HG02943 (cell line): ENCODE results near the gene USP38.
"Not testable (repeated sequence)": the region's sequence is repeated elsewhere in the genome, so short reads cannot be mapped to it uniquely, and the experiment has no call there.

Experiments
- ATAC-seq: cut with Tn5 transposase; IDR thresholded peaks from one replicate; pipeline ENCODE4 v1.9.1; 2021; ENCODE audit warnings: mild to moderate bottlenecking, low read depth, moderate library complexity; ENCODE audit not compliant: unreplicated experiment

Gene USP38

DNA sequence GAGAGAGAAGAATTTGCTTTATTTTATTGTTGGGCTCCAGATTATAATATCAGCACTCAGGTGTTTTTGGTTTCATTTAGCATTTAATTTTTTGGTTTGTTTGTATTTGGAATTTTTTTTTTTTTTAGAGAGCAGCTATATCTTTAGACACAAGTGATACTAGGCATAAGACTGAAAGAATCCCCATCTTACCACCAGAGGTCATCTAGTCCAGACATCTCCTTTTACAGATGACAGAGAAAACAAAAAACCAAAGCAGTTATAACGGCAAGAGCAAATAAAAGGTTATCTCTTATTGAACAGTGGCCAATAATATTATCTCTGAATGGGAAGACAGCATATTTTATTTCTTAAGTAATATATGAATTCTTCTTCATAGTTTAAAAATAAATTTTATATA lies 22.8 kb downstream of the USP38 start:
- no peak for ATAC-seq

DNA sequence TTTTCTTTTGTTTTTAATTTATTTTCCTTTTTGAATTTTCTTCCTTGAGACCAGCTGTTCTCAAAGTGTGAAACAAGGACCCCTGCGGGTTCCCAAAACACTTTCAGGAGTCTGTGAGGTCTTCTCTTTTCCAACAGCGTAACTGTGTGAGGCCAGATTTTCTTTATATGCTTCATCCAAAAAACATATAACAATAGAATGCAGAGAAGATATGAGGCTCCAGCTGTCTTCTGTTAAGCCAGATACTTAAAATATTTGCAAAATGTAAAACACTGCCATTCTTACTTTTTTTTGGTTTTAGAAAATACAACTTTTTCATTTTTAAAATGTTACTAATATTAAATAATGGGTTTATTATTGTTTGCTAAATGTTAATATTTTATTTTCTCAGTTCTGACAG lies 27.8 kb downstream of the USP38 start:
- ATAC-seq = no peak

DNA sequence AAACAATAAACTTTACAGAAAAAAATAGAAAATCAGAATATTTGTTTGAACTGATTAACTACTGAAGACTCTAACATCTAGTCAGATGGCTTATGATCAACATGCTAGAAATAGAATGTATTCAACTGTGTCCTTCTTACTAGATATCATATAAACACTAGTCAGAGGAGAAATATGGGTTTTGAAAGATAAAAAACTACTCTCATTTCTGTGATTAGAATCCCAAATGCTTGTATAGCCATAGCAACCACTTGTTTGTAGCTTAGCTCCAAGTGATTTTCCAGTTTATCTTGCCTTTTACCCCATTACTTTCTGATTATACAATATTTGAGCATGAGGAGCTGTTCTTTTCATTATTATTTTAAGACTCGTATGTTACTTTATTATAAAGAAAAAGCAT lies 31.2 kb downstream of the USP38 start:
- ATAC-seq = no peak

- no peak for ATAC-seq
Observed at GRCh38 chr4:143224255-143224654, 39.5 kb downstream of the USP38 start.

GRCh38 chr4:143225167-143225566 lies 40.5 kb downstream of the USP38 start:
- no peak for ATAC-seq

DNA sequence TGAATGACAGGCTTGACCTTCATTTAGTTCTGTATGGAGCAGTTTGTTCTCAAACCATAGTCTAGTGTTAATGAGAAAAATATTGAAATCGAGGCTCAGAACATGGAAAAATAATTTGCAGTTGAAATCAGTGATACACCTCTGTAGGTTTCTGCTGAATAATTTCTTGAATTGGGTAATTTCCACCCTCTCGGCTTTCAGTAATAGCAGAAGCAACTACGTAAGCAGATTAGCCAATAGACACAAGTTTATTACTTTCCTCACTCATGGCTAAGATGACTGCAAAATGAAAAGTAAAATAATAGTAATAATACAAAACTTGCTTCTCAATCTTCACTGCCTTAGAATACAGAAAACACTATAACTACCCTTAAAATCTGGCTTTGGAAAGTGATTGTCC lies 46.0 kb downstream of the USP38 start:
- no peak for ATAC-seq

GRCh38 chr4:143232277-143232676 lies 47.6 kb downstream of the USP38 start:
- ATAC-seq = no peak

- no peak for ATAC-seq
Observed at GRCh38 chr4:143234153-143234552, 49.4 kb downstream of the USP38 start.

GRCh38 chr4:143237195-143237594 lies 52.5 kb downstream of the USP38 start:
- ATAC-seq = not testable (repeated sequence)

GRCh38 chr4:143240939-143241679 lies 56.4 kb downstream of the USP38 start:
- ATAC-seq = no peak

- no peak for ATAC-seq
Observed at GRCh38 chr4:143241892-143242291, 57.2 kb downstream of the USP38 start.

DNA sequence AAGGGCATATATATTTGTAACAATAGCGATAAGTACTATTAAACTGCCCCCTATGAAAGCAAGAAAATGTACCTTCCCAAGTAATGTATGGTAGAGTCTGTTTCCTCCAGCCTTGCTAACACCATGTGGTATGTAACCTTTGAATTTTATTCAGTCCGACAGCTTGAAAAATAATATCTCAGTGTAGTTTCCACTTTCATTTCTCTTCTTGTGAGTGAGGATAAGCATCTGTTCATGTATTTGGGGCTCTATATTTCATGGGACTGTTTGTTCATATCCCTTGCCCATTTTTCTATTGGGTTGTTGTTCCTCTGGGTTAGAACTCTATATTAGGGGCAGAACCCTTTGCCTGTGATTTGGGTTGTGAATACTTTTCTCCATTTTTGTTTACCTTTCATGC lies 58.3 kb downstream of the USP38 start:
- no peak for ATAC-seq

GRCh38 chr4:143246977-143247376 lies 62.3 kb downstream of the USP38 start:
- no peak for ATAC-seq

GRCh38 chr4:143247866-143248265 lies 63.1 kb downstream of the USP38 start:
- no peak for ATAC-seq

DNA sequence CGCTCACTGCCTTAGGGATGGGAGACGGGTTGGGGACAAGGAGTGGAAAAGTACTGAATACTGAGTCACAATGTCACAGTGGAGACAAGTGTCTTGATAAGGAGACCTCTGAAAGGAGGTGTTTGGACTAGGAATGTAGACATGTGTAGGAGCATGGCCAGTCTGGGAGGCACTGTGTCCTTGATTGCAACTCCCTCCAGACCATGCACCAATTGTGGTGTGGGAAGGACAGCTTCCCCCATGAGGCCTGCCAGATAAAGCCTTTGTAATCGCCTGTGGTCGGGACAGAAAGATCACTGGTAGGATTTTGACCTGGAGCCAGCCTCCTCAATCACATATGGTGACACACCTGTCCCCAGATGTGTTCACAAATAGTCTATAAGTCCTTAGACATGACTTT lies 64.1 kb downstream of the USP38 start:
- ATAC-seq = no peak

DNA sequence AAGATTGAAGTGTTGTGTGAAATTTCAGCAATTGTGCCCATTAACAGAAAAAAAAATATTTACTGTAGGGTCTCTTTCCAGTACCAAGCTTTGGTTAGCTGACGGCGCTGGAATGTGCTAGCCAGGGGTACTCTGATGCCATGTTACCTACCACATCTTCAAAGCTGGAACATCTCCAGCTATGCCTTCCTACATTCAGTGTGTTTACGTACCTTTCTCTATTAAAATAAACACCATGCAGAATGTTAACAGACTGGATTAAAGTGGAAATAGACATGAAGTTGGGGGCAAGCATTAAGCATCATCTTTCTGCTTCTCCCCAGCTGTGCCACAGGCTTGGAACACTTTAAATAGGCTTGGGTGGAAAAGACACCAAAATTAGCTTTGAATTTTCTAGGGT lies 65.9 kb downstream of the USP38 start:
- ATAC-seq = no peak

DNA sequence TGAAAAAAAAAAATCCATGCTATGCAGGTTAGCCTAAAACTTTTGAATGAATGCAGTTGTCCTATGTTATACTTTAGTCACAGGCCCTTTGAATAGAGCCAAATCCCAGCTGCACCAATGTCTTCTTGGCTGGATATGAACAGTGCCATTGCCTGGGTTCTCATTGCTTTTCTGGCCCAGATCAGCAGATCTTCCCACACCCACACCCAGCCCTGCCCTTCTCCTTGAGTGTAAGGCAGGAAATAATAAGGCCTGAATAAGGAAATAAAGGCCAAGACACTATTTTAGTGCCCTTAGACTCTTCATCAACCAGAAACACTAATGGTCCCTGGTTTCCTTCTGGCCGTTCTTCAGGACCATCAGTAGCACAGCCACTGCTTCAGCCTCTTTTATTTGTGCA lies 66.6 kb downstream of the USP38 start:
- no peak for ATAC-seq

GRCh38 chr4:143251779-143252178 lies 67.1 kb downstream of the USP38 start:
- no peak for ATAC-seq

- no peak for ATAC-seq
Observed at GRCh38 chr4:143252478-143252877, 67.8 kb downstream of the USP38 start.

DNA sequence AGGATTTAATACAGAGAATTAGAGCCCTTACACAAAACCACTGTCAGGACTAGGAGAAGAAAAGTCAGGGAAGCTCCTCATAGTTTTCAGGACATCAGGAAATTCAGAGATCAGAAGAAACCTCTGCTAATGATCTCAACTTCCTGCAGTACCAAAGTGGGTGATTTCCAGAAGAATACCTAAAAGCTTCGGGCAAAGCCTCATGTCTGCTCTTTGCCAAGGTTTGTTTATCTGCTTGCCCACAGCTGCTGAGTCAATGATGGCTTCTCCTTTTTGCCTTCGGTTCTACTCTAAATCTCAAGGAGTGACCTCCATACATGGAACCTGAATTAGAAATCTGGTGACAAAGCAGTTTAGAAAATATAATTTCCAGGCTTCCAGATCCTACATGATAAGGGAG lies 68.4 kb downstream of the USP38 start:
- no peak for ATAC-seq

DNA sequence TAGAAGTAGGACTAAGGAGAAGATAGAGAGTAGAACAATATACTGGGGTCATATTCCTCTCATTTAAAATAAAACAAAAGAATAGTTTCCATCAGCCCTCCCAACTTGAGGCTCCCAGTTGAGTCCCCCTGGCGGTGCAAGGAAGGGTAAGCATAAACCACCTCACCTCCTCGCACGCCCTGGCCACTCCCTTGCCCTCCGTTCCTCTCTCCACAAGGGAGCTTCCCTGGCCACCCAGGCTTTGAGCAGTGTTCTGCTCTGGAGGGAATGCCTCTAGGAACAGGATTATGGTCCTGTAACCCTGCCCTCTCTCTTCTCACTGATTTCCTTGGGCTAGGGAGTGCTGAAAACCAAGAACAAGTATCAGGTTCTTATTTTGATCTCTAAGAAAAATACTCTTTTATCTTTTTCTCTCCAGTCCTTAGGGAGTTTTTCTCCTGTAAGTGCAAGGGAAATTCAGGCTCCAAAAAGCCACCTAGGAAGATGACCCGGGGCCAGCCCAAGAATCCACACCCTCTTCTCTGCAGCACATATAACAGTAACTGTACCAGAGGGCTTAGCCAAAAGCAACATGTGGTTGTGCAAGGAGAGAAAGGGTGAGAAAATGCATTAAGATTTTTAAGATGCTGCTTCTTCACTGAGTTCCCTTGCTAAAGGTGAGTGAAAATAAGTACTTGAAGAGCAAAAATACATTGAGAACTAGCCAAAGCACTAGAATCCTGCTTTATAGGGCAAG lies 69.9 kb downstream of the USP38 start:
- no peak for ATAC-seq

- ATAC-seq = no peak
Observed at GRCh38 chr4:143256456-143256855, 71.7 kb downstream of the USP38 start.
